Measurements from ENCODE around the gene CASTOR2. TPM values are rescaled to one million over a fixed set of nuclear protein-coding genes. Genes with fewer than 3 reads are reported as not detected.
"Not testable (repeated sequence)": the region's sequence is repeated elsewhere in the genome, so short reads cannot be mapped to it uniquely, and the experiment has no call there.

Gene CASTOR2
- total RNA-seq, 1 experiment from 2014 or later: 12.0 TPM

- not testable (repeated sequence) for DNase-seq (ENCODE audit: low spot score)
These were observed 30.5 kb downstream of the CASTOR2 start for GRCh38 chr7:74994869-74995543.

GRCh38 chr7:74996361-74996760 lies 31.9 kb downstream of the CASTOR2 start:
- DNase-seq (ENCODE audit: low spot score): peak; percentile 22

GRCh38 chr7:74997811-74998210 lies 33.3 kb downstream of the CASTOR2 start:
- DNase-seq (ENCODE audit: low spot score): not testable (repeated sequence)

GRCh38 chr7:75001356-75001755 lies 36.9 kb downstream of the CASTOR2 start:
- not testable (repeated sequence) for DNase-seq (ENCODE audit: low spot score)

- DNase-seq (ENCODE audit: low spot score): no peak
These were observed 45.5 kb downstream of the CASTOR2 start for GRCh38 chr7:75010036-75010435.

GRCh38 chr7:75017832-75018231 lies 53.3 kb downstream of the CASTOR2 start:
- DNase-seq (ENCODE audit: low spot score): no peak

GRCh38 chr7:75018570-75019364 lies 54.3 kb downstream of the CASTOR2 start:
- no peak for DNase-seq (ENCODE audit: low spot score)

- no peak for DNase-seq (ENCODE audit: low spot score)
These were observed 55.3 kb downstream of the CASTOR2 start for GRCh38 chr7:75019800-75020199.

GRCh38 chr7:75024922-75025321 lies 60.4 kb downstream of the CASTOR2 start:
- DNase-seq (ENCODE audit: low spot score): no peak

GRCh38 chr7:75028299-75028698 lies 63.8 kb downstream of the CASTOR2 start:
- DNase-seq (ENCODE audit: low spot score): no peak

GRCh38 chr7:75033064-75033463 lies 68.6 kb downstream of the CASTOR2 start:
- peak; percentile 17 for DNase-seq (ENCODE audit: low spot score)

- DNase-seq (ENCODE audit: low spot score): no peak
These were observed 69.3 kb downstream of the CASTOR2 start for GRCh38 chr7:75033826-75034225.

- no peak for DNase-seq (ENCODE audit: low spot score)
These were observed 74.0 kb downstream of the CASTOR2 start for GRCh38 chr7:75038508-75038907.

- DNase-seq (ENCODE audit: low spot score): no peak
These were observed 74.7 kb downstream of the CASTOR2 start for GRCh38 chr7:75039166-75039565.

- no peak for DNase-seq (ENCODE audit: low spot score)
These were observed 75.2 kb downstream of the CASTOR2 start for GRCh38 chr7:75039709-75040108.

- no peak for DNase-seq (ENCODE audit: low spot score)
These were observed 76.0 kb downstream of the CASTOR2 start for GRCh38 chr7:75040512-75040911.

- DNase-seq (ENCODE audit: low spot score): no peak
These were observed 77.8 kb downstream of the CASTOR2 start for GRCh38 chr7:75042286-75042685.

GRCh38 chr7:75042831-75043703 lies 78.6 kb downstream of the CASTOR2 start:
- DNase-seq (ENCODE audit: low spot score): no peak

GRCh38 chr7:75045881-75046280 lies 81.4 kb downstream of the CASTOR2 start:
- DNase-seq (ENCODE audit: low spot score): no peak

- no peak for DNase-seq (ENCODE audit: low spot score)
These were observed 84.2 kb downstream of the CASTOR2 start for GRCh38 chr7:75048435-75049379.

- DNase-seq (ENCODE audit: low spot score): no peak
These were observed 85.3 kb downstream of the CASTOR2 start for GRCh38 chr7:75049817-75050216.
